KMS-11 (cell line): Measurements from ENCODE around the gene OSGIN1.

Experiments used
- H2AFZ ChIP-seq: fragments of 200-600 bp; sonication (generic); 2 replicates; pipeline ENCODE4 v1.6.1; 2016; ENCODE audit warnings: antibody characterized with exemption, mixed run types, low read depth
- H3K27ac ChIP-seq: fragments of 200-600 bp; sonication (generic); 2 replicates; pipeline ENCODE4 v1.6.1; 2016; ENCODE audit warnings: mild to moderate bottlenecking, mixed run types
- H3K27me3 ChIP-seq: fragments of 200-600 bp; sonication (generic); 2 replicates; pipeline ENCODE4 v1.6.1; 2017; ENCODE audit warnings: mild to moderate bottlenecking, low read depth, mixed run types, moderate library complexity; ENCODE audit not compliant: insufficient read depth
- H3K36me3 ChIP-seq: fragments of 200-600 bp; sonication (generic); 2 replicates; pipeline ENCODE4 v1.6.1; 2017; ENCODE audit warnings: mild to moderate bottlenecking, mixed run types; ENCODE audit not compliant: insufficient read depth
- H3K4me1 ChIP-seq: fragments of 200-600 bp; sonication (generic); 2 replicates; pipeline ENCODE4 v1.6.1; 2016; ENCODE audit warnings: mild to moderate bottlenecking, low read depth, mixed run types; ENCODE audit not compliant: poor library complexity, severe bottlenecking
- H3K4me2 ChIP-seq: fragments of 200-600 bp; sonication (generic); 2 replicates; pipeline ENCODE4 v1.7.0; 2016; ENCODE audit warnings: mild to moderate bottlenecking, mixed run types
- H3K4me3 ChIP-seq: fragments of 200-600 bp; sonication (generic); IDR thresholded peaks from 2 replicates; pipeline ENCODE4 v1.6.1; 2017; ENCODE audit warnings: low read depth, low read length, mixed read lengths; ENCODE audit not compliant: insufficient read depth
- H3K79me2 ChIP-seq: fragments of 200-600 bp; sonication (generic); 2 replicates; pipeline ENCODE4 v1.6.1; 2016; ENCODE audit warnings: low read depth, mixed run types; ENCODE audit not compliant: insufficient read depth
- H3K9ac ChIP-seq: fragments of 200-600 bp; sonication (generic); 2 replicates; pipeline ENCODE4 v1.6.1; 2016; ENCODE audit warnings: mild to moderate bottlenecking, mixed run types
- H4K20me1 ChIP-seq: fragments of 200-600 bp; sonication (generic); 2 replicates; pipeline ENCODE4 v1.6.1; 2016; ENCODE audit warnings: mild to moderate bottlenecking, mixed run types; ENCODE audit not compliant: insufficient read depth
- CTCF ChIP-seq: fragments of 200-600 bp; sonication (generic); conservative IDR thresholded peaks from 2 replicates; pipeline ENCODE4 v1.6.1; 2017; ENCODE audit warnings: low read depth, mild to moderate bottlenecking, antibody characterized with exemption, low read length, moderate library complexity, mixed read lengths

OSGIN1 gene

GRCh38 chr16:83996481-83997252 is 43.6 kb downstream of the OSGIN1 start:
- H3K27me3 ChIP-seq, result peaks cover 41% of the 10 kb centered on the region; the same call in 1 of the 2 replicates
- no peak overlapping the region for H3K27ac ChIP-seq
- H4K20me1 ChIP-seq, result no peaks in the 10 kb centered on the region
- no peak overlapping the region for H3K4me3 ChIP-seq
- H3K9ac ChIP-seq, result no peak overlapping the region
- no peaks in the 10 kb centered on the region for H3K79me2 ChIP-seq
- no peak overlapping the region for H2AFZ ChIP-seq
- no peak overlapping the region for H3K4me2 ChIP-seq
- no peaks in the 10 kb centered on the region for H3K36me3 ChIP-seq
- no peaks in the 10 kb centered on the region for H3K4me1 ChIP-seq
- no peak for TF ChIP-seq CTCF

GRCh38 chr16:83998091-83998490 is 45.1 kb downstream of the OSGIN1 start:
- no peak overlapping the region for H3K27ac ChIP-seq
- no peak overlapping the region for H3K4me3 ChIP-seq
- H3K9ac ChIP-seq, result no peak overlapping the region
- H3K27me3 ChIP-seq, result peaks cover 50% of the 10 kb centered on the region
- TF ChIP-seq CTCF, result no peak
- no peak overlapping the region for H2AFZ ChIP-seq
- no peak overlapping the region for H3K4me2 ChIP-seq
- no peaks in the 10 kb centered on the region for H3K4me1 ChIP-seq
- H3K79me2 ChIP-seq, result no peaks in the 10 kb centered on the region
- H3K36me3 ChIP-seq, result no peaks in the 10 kb centered on the region
- H4K20me1 ChIP-seq, result no peaks in the 10 kb centered on the region

- H2AFZ ChIP-seq, result no peak overlapping the region
- no peak overlapping the region for H3K27ac ChIP-seq
- no peaks in the 10 kb centered on the region for H3K79me2 ChIP-seq
- no peaks in the 10 kb centered on the region for H3K36me3 ChIP-seq
- no peak for TF ChIP-seq CTCF
- no peak overlapping the region for H3K4me2 ChIP-seq
- no peaks in the 10 kb centered on the region for H4K20me1 ChIP-seq
- no peaks in the 10 kb centered on the region for H3K4me1 ChIP-seq
- H3K4me3 ChIP-seq, result no peak overlapping the region
- peaks cover 53% of the 10 kb centered on the region for H3K27me3 ChIP-seq
- H3K9ac ChIP-seq, result no peak overlapping the region
These were observed 48.1 kb downstream of the OSGIN1 start for GRCh38 chr16:84000989-84001642.

GRCh38 chr16:84001726-84002125 is 48.7 kb downstream of the OSGIN1 start:
- H3K4me2 ChIP-seq, result no peak overlapping the region
- no peaks in the 10 kb centered on the region for H4K20me1 ChIP-seq
- H3K4me1 ChIP-seq, result no peaks in the 10 kb centered on the region
- no peak for TF ChIP-seq CTCF
- no peak overlapping the region for H3K9ac ChIP-seq
- H3K36me3 ChIP-seq, result no peaks in the 10 kb centered on the region
- H2AFZ ChIP-seq, result no peak overlapping the region
- no peak overlapping the region for H3K4me3 ChIP-seq
- peaks cover 55% of the 10 kb centered on the region for H3K27me3 ChIP-seq
- no peaks in the 10 kb centered on the region for H3K79me2 ChIP-seq
- H3K27ac ChIP-seq, result no peak overlapping the region
